Measurements from ENCODE around the gene MYOM1. TPM values are rescaled to one million over a fixed set of nuclear protein-coding genes. Genes with fewer than 3 reads are reported as not detected.

Gene MYOM1
- total RNA-seq, 1 donor from 2014 or later: 4.9 TPM

GRCh38 chr18:3189884-3190283, 29.9 kb downstream of the MYOM1 start:
- Mint-ChIP-seq H3K27me3 (no peaks in the 10 kb centered on the region), H3K4me1 (no peaks in the 10 kb centered on the region), H3K9me3 (no peaks in the 10 kb centered on the region), H3K36me3 (ENCODE audit: low read depth) (peaks cover 23% of the 10 kb centered on the region), H3K27ac (no peak overlapping the region), H3K4me3 (no peak overlapping the region)
- ChIA-PET CTCF (no interaction called here), POLR2A (no interaction called here)
- intact Hi-C loops (cut with micrococcal nuclease): no loop called here
- DNase-seq (no peak), ATAC-seq (ENCODE audit: low read depth) (no peak)
- TF ChIP-seq CTCF (IDR thresholded peaks at IDR 0.05): no peak

- ChIA-PET CTCF (no interaction called here), POLR2A (interaction anchor here (0.6 to 1.2 kb wide), 4 partner anchors 10 to 85 kb away, joined by 3 to 7 read pairs (median 4); no protein-coding TSS in a partner anchor)
- peak; percentile 38 for TF ChIP-seq CTCF (IDR thresholded peaks at IDR 0.05)
- H3K9me3 Mint-ChIP-seq: no peaks in the 10 kb centered on the region
- peaks cover 18% of the 10 kb centered on the region for H3K36me3 Mint-ChIP-seq (ENCODE audit: low read depth)
- no peaks in the 10 kb centered on the region for H3K4me1 Mint-ChIP-seq
- intact Hi-C loops (cut with micrococcal nuclease): no loop called here
- DNase-seq: no peak
- no peak for ATAC-seq (ENCODE audit: low read depth)
- H3K4me3 Mint-ChIP-seq: no peak overlapping the region
- H3K27me3 Mint-ChIP-seq: no peaks in the 10 kb centered on the region
- H3K27ac Mint-ChIP-seq: no peak overlapping the region
Observed at GRCh38 chr18:3186678-3187658, 32.8 kb downstream of the MYOM1 start.

GRCh38 chr18:3184275-3184963, 35.3 kb downstream of the MYOM1 start:
- intact Hi-C loops (cut with micrococcal nuclease): no loop called here
- Mint-ChIP-seq H3K4me3 (no peak overlapping the region), H3K4me1 (peaks cover 12% of the 10 kb centered on the region), H3K27me3 (no peaks in the 10 kb centered on the region), H3K27ac (no peak overlapping the region), H3K36me3 (ENCODE audit: low read depth) (peaks cover 16% of the 10 kb centered on the region), H3K9me3 (no peaks in the 10 kb centered on the region)
- ATAC-seq (ENCODE audit: low read depth) (no peak), DNase-seq (no peak)
- no peak for TF ChIP-seq CTCF (IDR thresholded peaks at IDR 0.05)
- ChIA-PET CTCF (interaction anchor here (0.7 to 1.5 kb wide), 3 partner anchors 33 to 386 kb away, joined by 3 to 5 read pairs (median 3); no protein-coding TSS in a partner anchor), POLR2A (interaction anchor here (0.6 to 1.0 kb wide), 2 partner anchors 37 to 47 kb away, joined by 3 to 5 read pairs; no protein-coding TSS in a partner anchor)

GRCh38 chr18:3183103-3183717, 36.6 kb downstream of the MYOM1 start:
- no peak for TF ChIP-seq CTCF (IDR thresholded peaks at IDR 0.05)
- intact Hi-C loops (cut with micrococcal nuclease): no loop called here
- H3K4me3 Mint-ChIP-seq: no peak overlapping the region
- peaks cover 7% of the 10 kb centered on the region for H3K36me3 Mint-ChIP-seq (ENCODE audit: low read depth)
- DNase-seq: no peak
- no peaks in the 10 kb centered on the region for H3K9me3 Mint-ChIP-seq
- ATAC-seq (ENCODE audit: low read depth): no peak
- POLR2A ChIA-PET: interaction anchor here (0.7 to 1.0 kb wide), 3 partner anchors 63 to 358 kb away, joined by 4 to 18 read pairs (median 5); no protein-coding TSS in a partner anchor
- CTCF ChIA-PET: interaction anchor here (1.1 to 1.5 kb wide), 2 partner anchors 32 to 63 kb away, joined by 3 to 5 read pairs; no protein-coding TSS in a partner anchor
- peaks cover 24% of the 10 kb centered on the region for H3K4me1 Mint-ChIP-seq
- H3K27me3 Mint-ChIP-seq: no peaks in the 10 kb centered on the region
- no peak overlapping the region for H3K27ac Mint-ChIP-seq
